GM13976 (cell line): ENCODE data around the gene OR6C65.
"Not testable (repeated sequence)": the region's sequence is repeated elsewhere in the genome, so short reads cannot be mapped to it uniquely, and the experiment has no call there.

Source experiments
- DNase-seq: peaks from one replicate; pipeline ENCODE4 v3.0.0; 2012; ENCODE audit warnings: low spot score
- CTCF ChIP-seq: IDR thresholded peaks from 2 replicates; pipeline ENCODE4 v1.5.1; 2012; ENCODE audit warnings: borderline replicate concordance, mild to moderate bottlenecking; ENCODE audit not compliant: insufficient read depth; ENCODE audit errors: extremely low read depth, missing control alignments, control extremely low read depth
- in situ Hi-C: fragments of 300-500 bp; cut with MboI; formaldehyde crosslinking; loops from one replicate; pipeline ENCODE4 v1.12.0; 2022; ENCODE audit warnings: low sequenced_read_pairs, mixed read lengths, inconsistent platforms; ENCODE audit not compliant: unreplicated experiment

The OR6C65 gene

DNA sequence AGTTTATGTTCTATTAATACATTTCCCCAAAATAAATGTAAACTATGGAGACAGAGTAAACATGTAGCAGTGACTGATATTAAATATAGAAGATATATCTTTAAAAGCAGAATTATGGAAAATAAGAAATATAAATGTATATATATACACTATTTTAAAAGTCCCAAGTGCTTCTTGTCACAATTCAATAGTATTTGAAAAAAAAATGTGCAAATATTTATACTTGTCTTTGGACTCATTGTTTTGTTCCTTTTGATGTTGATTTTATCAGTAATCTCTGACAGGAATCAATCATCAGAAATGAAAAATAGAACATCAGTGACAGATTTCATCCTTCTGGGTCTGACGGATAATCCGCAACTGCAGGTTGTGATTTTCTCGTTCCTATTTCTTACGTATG lies 25.6 kb downstream of the OR6C65 start, which contains the start of gene OR6C76:
Gene OR6C76 (plus strand): TSS at position 301 of the 400 bp plus-strand sequence. CDS start 0 bp downstream, at position 301.
- TF ChIP-seq CTCF = no peak
- in situ Hi-C loops = no loop called here
- no peak for DNase-seq

DNA sequence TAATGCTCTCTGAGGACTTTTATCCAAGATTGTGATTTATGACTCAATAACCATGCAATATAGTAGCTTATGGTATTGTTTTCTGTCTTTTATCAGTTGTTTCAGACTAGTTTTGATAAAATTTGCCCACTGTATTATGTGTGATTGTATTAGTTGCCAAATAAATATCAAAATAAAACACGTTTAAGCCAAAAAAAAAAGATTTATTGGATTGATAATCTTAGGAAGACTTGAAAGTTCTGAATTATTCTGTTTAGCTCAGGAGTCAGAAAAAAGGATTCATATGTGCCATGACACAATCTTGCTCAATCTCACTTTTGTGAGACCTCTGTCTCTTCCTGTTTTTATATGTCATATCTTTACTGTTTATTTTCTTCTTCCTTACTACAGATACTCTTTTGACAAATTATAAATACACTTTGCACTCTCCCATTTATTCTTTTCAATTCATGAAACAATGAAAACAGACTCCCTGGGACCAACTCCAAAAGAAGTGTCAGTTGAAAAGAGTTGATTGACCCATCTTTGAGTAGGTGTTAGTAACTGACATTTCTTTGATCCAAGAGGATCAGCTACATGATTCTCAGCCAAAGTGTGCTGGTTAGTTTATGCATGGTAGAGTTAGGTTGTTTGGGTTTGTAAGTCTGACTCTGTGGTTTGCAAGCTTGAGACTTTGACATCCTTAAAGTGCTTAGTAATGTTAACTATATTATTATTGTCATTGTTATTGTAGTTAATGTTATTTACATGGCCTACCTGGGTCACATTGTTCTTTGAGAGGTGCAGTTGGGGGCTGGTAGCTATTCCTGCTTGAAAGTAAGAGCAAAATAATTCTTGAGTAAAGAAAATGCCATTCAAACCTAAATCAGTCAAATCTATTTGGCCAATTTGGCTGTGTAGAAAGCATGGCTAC lies 28.3 kb downstream of the OR6C65 start:
- TF ChIP-seq CTCF = no peak
- no peak for DNase-seq
- in situ Hi-C loops = no loop called here

DNA sequence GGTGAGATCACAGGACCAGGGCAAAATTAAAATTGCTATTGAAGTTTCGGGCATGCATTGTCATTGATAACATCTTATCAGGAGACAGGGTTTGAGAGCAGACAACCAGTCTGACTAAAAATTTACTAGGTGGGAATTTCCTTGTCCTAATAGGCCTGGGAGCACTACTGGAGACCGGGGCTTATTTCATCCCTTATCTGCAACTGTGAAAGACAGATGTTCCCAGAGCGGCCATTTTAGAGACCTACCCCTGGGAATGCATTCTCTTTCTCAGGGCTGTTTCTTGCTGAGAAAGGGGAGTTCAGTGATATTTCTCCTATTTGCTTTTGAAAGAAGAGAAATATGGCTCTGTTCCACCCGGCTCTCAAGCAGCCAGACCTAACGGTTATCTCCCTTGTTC lies 40.9 kb downstream of the OR6C65 start:
- DNase-seq, in situ Hi-C loops: not testable (repeated sequence)

DNA sequence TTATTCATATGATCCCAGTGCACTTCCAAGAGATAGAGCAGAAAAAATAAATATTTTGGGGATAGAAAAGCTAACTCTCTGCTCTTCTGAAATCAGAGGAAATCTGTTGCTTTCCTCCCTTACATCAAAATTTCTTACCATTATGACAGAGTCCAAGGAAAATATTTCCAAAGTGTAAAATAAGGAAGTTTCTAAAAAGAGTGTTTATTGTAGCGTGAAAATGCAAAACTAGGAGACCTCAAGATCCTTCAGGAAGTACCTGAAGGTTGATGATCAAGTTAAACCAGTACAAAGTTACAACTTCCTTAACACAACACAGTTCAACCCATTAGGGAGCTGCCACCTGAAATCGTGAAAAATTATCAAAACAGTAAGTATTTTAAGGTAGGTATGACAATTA lies 43.4 kb downstream of the OR6C65 start, which contains the start of gene OR6C2:
Gene OR6C2 (plus strand): TSS at position 301 of the 400 bp plus-strand sequence. CDS start 8,138 bp downstream, outside the sequence.
- no peak for TF ChIP-seq CTCF
- DNase-seq = no peak
- in situ Hi-C loops = no loop called here

DNA sequence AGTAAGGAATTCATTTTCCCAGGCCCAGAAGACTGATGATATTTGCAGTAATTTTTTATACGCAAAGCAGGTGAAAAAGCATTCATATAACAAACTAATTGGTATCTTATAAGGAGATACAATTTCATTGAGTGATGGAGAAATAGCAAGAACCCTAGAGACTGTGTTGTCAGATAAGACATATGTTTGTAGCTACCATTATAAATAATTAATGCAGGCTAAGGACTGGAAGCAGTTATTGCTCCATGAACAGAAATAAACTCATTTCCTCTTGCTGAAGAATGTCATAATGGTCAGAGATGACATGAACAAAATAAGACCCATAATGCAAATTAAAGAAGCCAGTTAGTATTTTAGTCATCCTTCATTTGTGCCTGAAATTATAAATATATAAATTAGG lies 45.0 kb downstream of the OR6C65 start:
- no peak for TF ChIP-seq CTCF
- DNase-seq = no peak
- in situ Hi-C loops = no loop called here

DNA sequence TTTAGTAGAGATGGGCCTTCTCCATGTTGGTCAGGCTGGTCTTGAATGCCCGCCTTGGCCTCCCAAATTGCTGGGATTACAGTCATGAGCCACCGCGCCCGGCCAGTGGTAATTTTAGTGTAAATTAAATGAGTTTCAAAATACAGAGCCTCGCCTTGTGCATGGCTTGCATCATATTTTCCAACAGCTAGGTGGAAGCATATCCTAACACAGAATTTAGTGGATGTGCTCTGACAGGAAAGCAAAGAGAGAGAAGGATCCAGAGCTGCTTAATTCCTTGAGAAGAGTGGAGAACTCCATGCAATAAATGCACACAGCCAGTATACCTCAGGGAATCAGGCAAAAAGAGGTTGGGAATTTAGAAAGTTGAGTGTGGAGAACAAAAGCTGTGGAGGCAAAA lies 46.0 kb downstream of the OR6C65 start:
- in situ Hi-C loops = no loop called here
- no peak for DNase-seq

More for the DNA sequence above, 46.0 kb downstream of the OR6C65 start:
- no peak for TF ChIP-seq CTCF
